Fibroblast of lung (primary cell): ENCODE data around the gene SPAG9. TPM values are rescaled to one million over a fixed set of nuclear protein-coding genes. Genes with fewer than 3 reads are reported as not detected.
A peak's percentile ranks its signal among the peaks of the same experiment; 100 is the strongest.

Experiments used
- DNase-seq, 2 donors: peaks; one replicate each; pipeline versions ENCODE4 v3.0.0 to v3.0.0-alpha.2; 2010; ENCODE audit warnings: low read depth in 2 of 2
- H2AFZ ChIP-seq: 2 replicates; pipeline ENCODE4 v1.5.1; 2012; ENCODE audit warnings: low read length, control low read depth, inconsistent platforms
- H3K27ac ChIP-seq: 2 replicates; pipeline ENCODE4 v1.5.1; 2011; ENCODE audit warnings: low read length, control low read depth; ENCODE audit not compliant: insufficient read depth
- H3K27me3 ChIP-seq: 2 replicates; pipeline ENCODE4 v1.5.1; 2011; ENCODE audit warnings: mild to moderate bottlenecking, low read length; ENCODE audit not compliant: control insufficient read depth, insufficient read depth
- H3K36me3 ChIP-seq: 2 replicates; pipeline ENCODE4 v1.5.1; 2011; ENCODE audit warnings: low read length; ENCODE audit not compliant: control insufficient read depth, insufficient read depth
- H3K4me1 ChIP-seq: 2 replicates; pipeline ENCODE4 v1.5.1; 2011; ENCODE audit warnings: low read length; ENCODE audit not compliant: control insufficient read depth, insufficient read depth; ENCODE audit errors: extremely low read depth
- H3K4me2 ChIP-seq: 2 replicates; pipeline ENCODE4 v1.5.1; 2011; ENCODE audit warnings: low read length, control low read depth; ENCODE audit not compliant: insufficient read depth; ENCODE audit errors: extremely low read depth
- H3K4me3 ChIP-seq, 4 experiments: fragments of 200-600 bp in 1 of 4; sonication (generic) in 1 of 4; replicated peaks in 1 of 4; 2 replicates each; pipeline ENCODE4 v1.5.1; 2011 to 2016; ENCODE audit warnings: low read length in 4 of 4, low read depth in 3 of 4, mild to moderate bottlenecking in 3 of 4, control low read depth in 2 of 4, inconsistent platforms in 1 of 4, mixed read lengths in 1 of 4; ENCODE audit not compliant: insufficient read depth in 1 of 4; ENCODE audit errors: control extremely low read depth in 1 of 4
- H3K79me2 ChIP-seq: 2 replicates; pipeline ENCODE4 v1.5.1; 2012; ENCODE audit warnings: mild to moderate bottlenecking, low read length, inconsistent platforms; ENCODE audit not compliant: control insufficient read depth, insufficient read depth
- H3K9ac ChIP-seq: 2 replicates; pipeline ENCODE4 v1.5.1; 2011; ENCODE audit warnings: mild to moderate bottlenecking, low read length, control low read depth; ENCODE audit not compliant: insufficient read depth
- H3K9me3 ChIP-seq: 2 replicates; pipeline ENCODE4 v1.5.1; 2012; ENCODE audit warnings: low read depth, low read length; ENCODE audit not compliant: control insufficient read depth, insufficient read depth
- H4K20me1 ChIP-seq: 2 replicates; pipeline ENCODE4 v1.5.1; 2011; ENCODE audit warnings: low read length; ENCODE audit not compliant: control insufficient read depth, insufficient read depth; ENCODE audit errors: extremely low read depth
- CTCF ChIP-seq, 2 donors: IDR thresholded peaks in 1 of 2; conservative IDR thresholded peaks in 1 of 2; 1 replicate in 1 of 2; 2 replicates in 1 of 2; pipeline ENCODE4 v1.5.1; 2011 to 2012; ENCODE audit warnings: low read length in 2 of 2, control low read depth in 1 of 2, inconsistent platforms in 1 of 2, low read depth in 1 of 2, mild to moderate bottlenecking in 1 of 2
- EZH2 ChIP-seq: IDR thresholded peaks from 2 replicates; pipeline ENCODE4 v1.5.1; 2012; ENCODE audit warnings: low read length, control low read depth, mild to moderate bottlenecking; ENCODE audit errors: missing control alignments
- polyA plus RNA-seq, 2 donors: library from polyadenylated mRNA; depleted of rRNA in 1 of 2; stranded (reverse) in 1 of 2; unstranded in 1 of 2; fragments of >200 nt; gene quantifications; 2 replicates each; pipeline ENCODE4 v1.2.1, GENCODE V29; 2011 to 2012; ENCODE audit warnings: missing spikeins in 1 of 2
- total RNA-seq: library from RNA; depleted of rRNA; stranded (reverse); fragments of >200 nt; gene quantifications from 2 replicates; pipeline ENCODE4 v1.2.1, GENCODE V29; 2014

SPAG9 gene
- total and polyA plus RNA-seq, 2 donors (not counting 1 experiment from before 2014, with no cell fraction given), result 49.8 to 126 TPM

- Histone ChIP-seq H3K27me3 (no peaks in the 10 kb centered on the region), H3K79me2 (peaks cover 14% of the 10 kb centered on the region), H3K9ac (no peak overlapping the region), H3K9me3 (no peaks in the 10 kb centered on the region), H3K4me2 (peak overlapping the region; percentile 52), H3K4me3 (no peak overlapping the region), H4K20me1 (no peaks in the 10 kb centered on the region), H2AFZ (no peak overlapping the region), H3K4me1 (peaks cover 2% of the 10 kb centered on the region), H3K27ac (no peak overlapping the region), H3K36me3 (no peaks in the 10 kb centered on the region)
- DNase-seq, result peak; percentile 49 to 69
- TF ChIP-seq CTCF (conservative IDR thresholded peaks at IDR 0.05 in 1 of 2, IDR thresholded peaks at IDR 0.05 in 1 of 2; ENCODE audit: low read depth in 1 of 2, low read length in 2 of 2) (no peak), EZH2 (no peak)
Observed at GRCh38 chr17:51079049-51079448, 41.6 kb downstream of the SPAG9 start.

DNA sequence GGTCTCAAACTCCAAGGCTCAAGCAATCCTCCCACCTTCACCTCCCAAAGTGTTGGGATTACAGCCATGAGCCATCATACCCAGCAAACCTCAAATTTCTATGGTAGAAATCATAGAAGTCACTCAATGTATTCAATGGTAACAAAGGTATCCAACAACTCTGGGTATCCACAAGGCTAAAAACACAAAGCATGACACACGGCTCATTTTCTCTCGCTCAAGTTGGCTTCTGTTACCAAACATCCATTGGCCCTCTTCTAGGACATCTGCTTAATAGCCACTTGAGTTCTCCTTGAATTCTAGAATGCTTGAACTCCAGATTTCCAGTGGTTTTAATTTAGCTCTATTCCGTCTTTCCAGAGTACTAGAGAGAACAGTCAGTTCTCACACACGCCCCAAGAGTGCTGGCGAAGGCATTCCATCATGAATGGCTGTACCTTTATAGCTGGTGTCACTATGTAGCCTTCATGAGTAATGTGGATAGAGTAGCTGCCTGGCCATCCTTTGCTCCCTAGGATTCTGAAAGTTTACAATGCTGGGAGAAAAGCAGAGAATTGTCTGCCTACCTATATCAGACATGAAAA is 42.6 kb downstream of the SPAG9 start:
- Histone ChIP-seq H2AFZ (no peak overlapping the region), H3K4me3 (no peak overlapping the region), H3K9ac (no peak overlapping the region), H3K27ac (no peak overlapping the region), H3K27me3 (no peaks in the 10 kb centered on the region), H4K20me1 (no peaks in the 10 kb centered on the region), H3K36me3 (no peaks in the 10 kb centered on the region), H3K4me1 (peaks cover 2% of the 10 kb centered on the region), H3K9me3 (no peaks in the 10 kb centered on the region), H3K4me2 (no peak overlapping the region), H3K79me2 (peaks cover 8% of the 10 kb centered on the region)
- DNase-seq, result no peak
- TF ChIP-seq CTCF (conservative IDR thresholded peaks at IDR 0.05 in 1 of 2, IDR thresholded peaks at IDR 0.05 in 1 of 2; ENCODE audit: low read depth in 1 of 2, low read length in 2 of 2), result no peak
- TF ChIP-seq EZH2, result no peak

- Histone ChIP-seq H3K27me3 (no peaks in the 10 kb centered on the region), H3K4me1 (peaks cover 2% of the 10 kb centered on the region), H4K20me1 (no peaks in the 10 kb centered on the region), H3K4me3 (no peak overlapping the region), H3K36me3 (no peaks in the 10 kb centered on the region), H3K27ac (no peak overlapping the region), H3K4me2 (no peak overlapping the region), H3K9me3 (no peaks in the 10 kb centered on the region), H3K9ac (no peak overlapping the region), H3K79me2 (peaks cover 4% of the 10 kb centered on the region), H2AFZ (no peak overlapping the region)
- no peak for DNase-seq
- TF ChIP-seq CTCF (conservative IDR thresholded peaks at IDR 0.05 in 1 of 2, IDR thresholded peaks at IDR 0.05 in 1 of 2; ENCODE audit: low read depth in 1 of 2, low read length in 2 of 2), result no peak
- TF ChIP-seq EZH2, result no peak
Observed at GRCh38 chr17:51076821-51077220, 43.8 kb downstream of the SPAG9 start.
